Thymus (tissue), 11 donors: Measurements from ENCODE around the gene EMC10. TPM values are rescaled to one million over a fixed set of nuclear protein-coding genes. Genes with fewer than 3 reads are reported as not detected.

Source experiments
- DNase-seq, 9 donors: peaks; one replicate each; pipeline ENCODE4 v3.0.0-alpha.2; 2013; ENCODE audit warnings: low spot score in 9 of 9, low read depth in 6 of 9, missing footprints in 1 of 9
- H3K27ac ChIP-seq, 2 donors: one replicate each; pipeline ENCODE4 v1.5.1; 2013; ENCODE audit warnings: control low read depth in 1 of 2, low read depth in 1 of 2, low read length in 1 of 2, mild to moderate bottlenecking in 1 of 2, moderate library complexity in 1 of 2
- H3K27me3 ChIP-seq, 2 donors: one replicate each; pipeline ENCODE4 v1.5.1; 2013; ENCODE audit warnings: low read length in 1 of 2; ENCODE audit not compliant: control insufficient read depth in 2 of 2, insufficient read depth in 1 of 2
- H3K36me3 ChIP-seq, 2 donors: one replicate each; pipeline ENCODE4 v1.5.1; 2013; ENCODE audit warnings: low read length in 1 of 2, mild to moderate bottlenecking in 1 of 2, moderate library complexity in 1 of 2; ENCODE audit not compliant: control insufficient read depth in 2 of 2, insufficient read depth in 2 of 2
- H3K4me1 ChIP-seq, 2 donors: one replicate each; pipeline ENCODE4 v1.5.1; 2013; ENCODE audit warnings: low read length in 2 of 2; ENCODE audit not compliant: control insufficient read depth in 2 of 2, insufficient read depth in 2 of 2
- H3K4me3 ChIP-seq, 2 donors: one replicate each; pipeline ENCODE4 v1.5.1; 2013; ENCODE audit warnings: low read length in 2 of 2, control low read depth in 1 of 2, mild to moderate bottlenecking in 1 of 2
- H3K9me3 ChIP-seq, 2 donors: one replicate each; pipeline ENCODE4 v1.5.1; 2013; ENCODE audit warnings: low read length in 1 of 2, mild to moderate bottlenecking in 1 of 2; ENCODE audit not compliant: control insufficient read depth in 2 of 2, insufficient read depth in 1 of 2
- WGBS: extraction: QIAGEN DNeasy Blood & Tissue Kit; methylation state at CpG from one replicate; pipeline ENCODE4 v1.1.7; 2013; 5-methylcytosine and 5-hydroxymethylcytosine counted together
- polyA plus RNA-seq: library from polyadenylated mRNA; stranded (reverse); fragments of 200-250 nt; gene quantifications from one replicate; pipeline ENCODE4 v1.2.3, GENCODE V29; 2013
- total RNA-seq: library from RNA; stranded (reverse); fragments of 120-200 nt; gene quantifications from one replicate; pipeline ENCODE4 v1.2.4, GENCODE V29; 2013
- donor health status: healthy.

The EMC10 gene
- total and polyA plus RNA-seq, 2 donors = 49.9 to 62.6 TPM

- peaks cover 0 to 2% of the 10 kb centered on the region in 2 donors for H3K9me3 ChIP-seq
- H3K4me3 ChIP-seq = no peak overlapping the region
- H3K4me1 ChIP-seq = no peaks in the 10 kb centered on the region
- peaks cover 11 to 27% of the 10 kb centered on the region in 2 donors for H3K27me3 ChIP-seq
- 67% methylated on average over 32 of the region's 32 CpGs for WGBS
- DNase-seq = no peak
- no peaks in the 10 kb centered on the region for H3K36me3 ChIP-seq
- no peak overlapping the region for H3K27ac ChIP-seq
Measured at GRCh38 chr19:50459067-50459456, 17.2 kb upstream of the EMC10 start.

GRCh38 chr19:50459638-50460037, 16.7 kb upstream of the EMC10 start:
- no peak overlapping the region for H3K4me3 ChIP-seq
- peaks cover 11 to 27% of the 10 kb centered on the region in 2 donors for H3K27me3 ChIP-seq
- no peak overlapping the region for H3K27ac ChIP-seq
- 32% methylated on average over 1 of the region's 1 CpG for WGBS
- no peaks in the 10 kb centered on the region for H3K36me3 ChIP-seq
- peaks cover 0 to 2% of the 10 kb centered on the region in 2 donors for H3K9me3 ChIP-seq
- no peaks in the 10 kb centered on the region for H3K4me1 ChIP-seq
- no peak for DNase-seq

- no peak overlapping the region for H3K27ac ChIP-seq
- WGBS = 50% methylated on average over 13 of the region's 13 CpGs
- no peak overlapping the region for H3K4me3 ChIP-seq
- no peak for DNase-seq
- peaks cover 11 to 27% of the 10 kb centered on the region in 2 donors for H3K27me3 ChIP-seq
- no peaks in the 10 kb centered on the region for H3K36me3 ChIP-seq
- peaks cover 0 to 2% of the 10 kb centered on the region in 2 donors for H3K9me3 ChIP-seq
- H3K4me1 ChIP-seq = no peaks in the 10 kb centered on the region
Measured at GRCh38 chr19:50460161-50460765, 16.0 kb upstream of the EMC10 start.

- no peak overlapping the region for H3K27ac ChIP-seq
- H3K27me3 ChIP-seq = peaks cover 11 to 27% of the 10 kb centered on the region in 2 donors
- H3K36me3 ChIP-seq = no peaks in the 10 kb centered on the region
- H3K9me3 ChIP-seq = peaks cover 0 to 2% of the 10 kb centered on the region in 2 donors
- no peak overlapping the region for H3K4me3 ChIP-seq
- no peaks in the 10 kb centered on the region for H3K4me1 ChIP-seq
- peak in 7 of 9 donors; percentile 15 to 56 (median 31) for DNase-seq
- 41% methylated on average over 28 of the region's 28 CpGs for WGBS
Measured at GRCh38 chr19:50461066-50461875, 15.0 kb upstream of the EMC10 start.

- Histone ChIP-seq H3K4me1 (no peaks in the 10 kb centered on the region), H3K36me3 (no peaks in the 10 kb centered on the region), H3K4me3 (no peak overlapping the region), H3K27me3 (peaks cover 11 to 25% of the 10 kb centered on the region in 2 donors), H3K27ac (no peak overlapping the region), H3K9me3 (peaks cover 0 to 2% of the 10 kb centered on the region in 2 donors)
- WGBS = 85% methylated on average over 7 of the region's 7 CpGs
- DNase-seq = no peak
Measured at GRCh38 chr19:50462970-50463369, 13.3 kb upstream of the EMC10 start.

- Histone ChIP-seq H3K9me3 (no peaks in the 10 kb centered on the region), H3K4me3 (no peak overlapping the region), H3K4me1 (no peaks in the 10 kb centered on the region), H3K27ac (no peak overlapping the region), H3K36me3 (no peaks in the 10 kb centered on the region), H3K27me3 (peaks cover 3 to 13% of the 10 kb centered on the region in 2 donors)
- DNase-seq = no peak
- 90% methylated on average over 19 of the region's 19 CpGs for WGBS
Measured at GRCh38 chr19:50464348-50464747, 12.0 kb upstream of the EMC10 start.

- Histone ChIP-seq H3K4me3 (no peak overlapping the region), H3K27me3 (peaks cover under 1 to 11% of the 10 kb centered on the region in 2 donors), H3K27ac (no peak overlapping the region), H3K9me3 (no peaks in the 10 kb centered on the region), H3K36me3 (no peaks in the 10 kb centered on the region), H3K4me1 (no peaks in the 10 kb centered on the region)
- 94% methylated on average over 13 of the region's 13 CpGs for WGBS
- no peak for DNase-seq
Measured at GRCh38 chr19:50465000-50465399, 11.3 kb upstream of the EMC10 start.

- 77% methylated on average over 29 of the region's 29 CpGs for WGBS
- H3K4me3 ChIP-seq = no peak overlapping the region
Measured at GRCh38 chr19:50465986-50466705, 10.2 kb upstream of the EMC10 start.

GRCh38 chr19:50466706-50467039, 9.6 kb upstream of the EMC10 start:
- Histone ChIP-seq H3K36me3 (no peaks in the 10 kb centered on the region), H3K27me3 (peaks cover 0 to 4% of the 10 kb centered on the region in 2 donors), H3K4me1 (no peaks in the 10 kb centered on the region), H3K4me3 (no peak overlapping the region), H3K9me3 (no peaks in the 10 kb centered on the region), H3K27ac (no peak overlapping the region)
- no peak for DNase-seq
- 97% methylated on average over 11 of the region's 11 CpGs for WGBS

More at GRCh38 chr19:50465986-50466705, 10.2 kb upstream of the EMC10 start:
- no peak for DNase-seq
- H3K27ac ChIP-seq = no peak overlapping the region
- H3K27me3 ChIP-seq = peaks cover 0 to 4% of the 10 kb centered on the region in 2 donors
- no peaks in the 10 kb centered on the region for H3K9me3 ChIP-seq
- no peaks in the 10 kb centered on the region for H3K4me1 ChIP-seq
- H3K36me3 ChIP-seq = no peaks in the 10 kb centered on the region
